Upper lobe of right lung (tissue), 1 donor: Measurements from ENCODE around the gene SLC1A2. TPM values are rescaled to one million over a fixed set of nuclear protein-coding genes. Genes with fewer than 3 reads are reported as not detected.
A peak's percentile ranks its signal among the peaks of the same experiment; 100 is the strongest.

Experiments
- ATAC-seq: fragments of 200-7000 bp; cut with Tn5 transposase; one replicate; pipeline ENCODE4 v1.9.1; 2020; ENCODE audit warnings: mild to moderate bottlenecking, moderate library complexity
- DNase-seq: peaks from one replicate; pipeline ENCODE4 v3.0.0-alpha.2; 2020
- H3K27ac ChIP-seq: fragments of 200-600 bp; one replicate; pipeline ENCODE4 v1.8.0; 2022
- H3K27me3 ChIP-seq: fragments of 200-600 bp; one replicate; pipeline ENCODE4 v1.8.0; 2022; ENCODE audit warnings: mild to moderate bottlenecking
- H3K36me3 ChIP-seq: fragments of 200-600 bp; one replicate; pipeline ENCODE4 v1.8.0; 2022
- H3K4me1 ChIP-seq: fragments of 200-600 bp; one replicate; pipeline ENCODE4 v1.8.0; 2022
- H3K4me3 ChIP-seq: fragments of 200-600 bp; one replicate; pipeline ENCODE4 v1.8.0; 2022; ENCODE audit warnings: mild to moderate bottlenecking
- H3K9me3 ChIP-seq: fragments of 200-600 bp; one replicate; pipeline ENCODE4 v1.8.0; 2022
- CTCF ChIP-seq: fragments of 200-600 bp; IDR thresholded peaks from one replicate; pipeline ENCODE4 v1.8.0; 2022; ENCODE audit warnings: antibody characterized with exemption
- intact Hi-C: fragments of 100-400 bp; cut with DNase I; formaldehyde crosslinking; loops from one replicate; pipeline ENCODE4 v1.11.0; 2022
- total RNA-seq: library from RNA; stranded (reverse); fragmentation: NEBNext Ultra II Directional; extraction: Animal tissue kit (Norgen Biotek cat#: 25700); gene quantifications from one replicate; pipeline ENCODE4 v1.2.1, GENCODE V29; 2021
- donor health status: DM: no; HTN: yes; CAD: no; lungs with severe emphysema.

Gene SLC1A2
- total RNA-seq, 1 donor from 2014 or later = 2.5 TPM

GRCh38 chr11:35223991-35224390, 195.4 kb downstream of the SLC1A2 start:
- no peak overlapping the region for H3K4me3 ChIP-seq
- H3K9me3 ChIP-seq = no peaks in the 10 kb centered on the region
- no peak for TF ChIP-seq CTCF
- peak overlapping the region; percentile 25 for H3K27ac ChIP-seq
- DNase-seq = no peak
- ATAC-seq = no peak
- no peaks in the 10 kb centered on the region for H3K27me3 ChIP-seq
- H3K36me3 ChIP-seq = peaks cover 66% of the 10 kb centered on the region
- no peaks in the 10 kb centered on the region for H3K4me1 ChIP-seq
- intact Hi-C loops = no loop called here

DNA sequence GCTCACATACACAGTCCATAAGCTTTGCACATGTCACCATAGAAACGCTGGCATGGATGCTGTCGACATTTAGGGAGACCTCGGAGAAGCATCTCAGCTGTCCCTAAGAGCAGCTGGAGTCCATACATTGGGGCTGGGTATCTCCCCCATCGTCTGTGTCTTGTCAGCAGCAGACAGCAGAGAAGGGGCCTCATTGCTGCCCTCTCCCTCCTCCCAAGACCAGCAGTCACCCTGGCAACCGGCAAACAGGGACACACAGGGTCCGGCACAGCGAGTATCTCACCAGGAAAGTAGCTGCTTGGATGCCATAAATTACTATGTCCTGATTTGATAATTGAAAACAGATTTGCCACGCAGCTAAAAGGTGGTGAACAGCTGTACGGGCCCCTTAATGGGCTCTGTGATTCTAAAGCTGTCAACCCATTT, 196.0 kb downstream of the SLC1A2 start:
- no peak for ATAC-seq

DNA sequence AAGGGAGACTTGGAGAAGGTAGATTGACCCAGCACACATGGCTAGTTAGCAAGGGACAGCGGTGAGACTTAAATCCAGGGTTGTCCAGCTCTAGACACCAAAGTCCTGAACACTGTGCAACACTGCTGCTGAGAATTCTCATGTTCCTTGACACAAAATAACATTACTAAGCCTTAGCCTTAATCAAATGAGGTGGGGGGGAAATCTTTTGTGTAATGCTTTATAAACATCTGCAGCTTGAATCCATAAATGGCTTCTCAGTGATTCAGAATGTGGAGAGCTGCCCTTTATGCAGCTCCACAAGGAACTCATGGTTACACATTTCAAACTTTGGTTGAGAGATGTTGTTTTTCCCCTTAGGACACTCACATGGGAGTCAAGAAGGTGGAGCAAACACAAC, 200.4 kb downstream of the SLC1A2 start:
- DNase-seq (no peak), ATAC-seq (no peak)
- H3K4me1 ChIP-seq = no peaks in the 10 kb centered on the region
- H3K4me3 ChIP-seq = no peak overlapping the region
- no peak overlapping the region for H3K27ac ChIP-seq
- H3K36me3 ChIP-seq = peaks cover 85% of the 10 kb centered on the region
- TF ChIP-seq CTCF = no peak
- no peaks in the 10 kb centered on the region for H3K27me3 ChIP-seq
- intact Hi-C loops = no loop called here
- H3K9me3 ChIP-seq = no peaks in the 10 kb centered on the region

More for the DNA sequence above, 196.0 kb downstream of the SLC1A2 start:
- Histone ChIP-seq H3K4me1 (no peaks in the 10 kb centered on the region), H3K9me3 (no peaks in the 10 kb centered on the region), H3K27ac (peak overlapping the region; percentile 25), H3K4me3 (no peak overlapping the region), H3K36me3 (peaks cover 68% of the 10 kb centered on the region), H3K27me3 (no peaks in the 10 kb centered on the region)
- TF ChIP-seq CTCF = no peak
- intact Hi-C loops = no loop called here
- no peak for DNase-seq

DNA sequence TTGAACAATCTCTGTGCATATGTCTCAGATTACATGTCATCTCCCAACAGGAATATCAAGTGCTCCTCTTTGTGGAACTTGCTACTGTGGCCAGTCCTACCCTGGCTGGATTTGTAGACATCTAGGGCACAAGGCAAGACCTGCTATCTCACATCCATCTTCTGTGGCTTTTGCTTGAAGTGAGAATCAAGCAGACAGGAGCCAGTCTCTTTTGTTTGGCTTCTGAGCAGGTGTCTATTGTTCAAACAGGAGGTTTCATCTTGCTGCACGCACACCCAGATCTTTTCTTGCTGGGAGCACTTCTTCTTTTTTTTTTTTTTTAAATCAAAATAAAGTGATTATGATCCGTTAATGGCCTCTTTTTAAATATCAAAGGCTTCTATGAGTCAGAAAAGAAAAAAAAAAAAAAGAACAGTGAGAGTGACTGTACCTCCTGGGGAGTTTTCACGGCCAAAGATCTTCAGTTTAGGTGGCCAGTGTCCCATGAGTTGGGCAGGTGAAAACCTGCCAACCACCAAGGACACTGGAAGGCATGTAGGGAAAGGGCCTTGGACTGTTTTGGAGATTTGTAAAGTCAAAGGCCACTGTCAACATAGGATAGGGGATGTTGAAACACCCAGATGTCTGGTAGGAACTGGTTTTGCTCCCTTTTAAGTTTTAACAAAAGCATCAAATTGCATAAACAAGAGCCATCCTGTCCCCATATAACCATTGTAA, 202.2 kb downstream of the SLC1A2 start:
- no peaks in the 10 kb centered on the region for H3K27me3 ChIP-seq
- no peak for TF ChIP-seq CTCF
- ATAC-seq (no peak), DNase-seq (no peak)
- H3K27ac ChIP-seq = no peak overlapping the region
- peaks cover 69% of the 10 kb centered on the region for H3K36me3 ChIP-seq
- H3K9me3 ChIP-seq = no peaks in the 10 kb centered on the region
- H3K4me3 ChIP-seq = no peak overlapping the region
- intact Hi-C loops = no loop called here
- peaks cover 8% of the 10 kb centered on the region for H3K4me1 ChIP-seq

- no peaks in the 10 kb centered on the region for H3K27me3 ChIP-seq
- H3K9me3 ChIP-seq = no peaks in the 10 kb centered on the region
- H3K4me3 ChIP-seq = no peak overlapping the region
- intact Hi-C loops = no loop called here
- peaks cover 8% of the 10 kb centered on the region for H3K4me1 ChIP-seq
- H3K27ac ChIP-seq = no peak overlapping the region
- ATAC-seq (no peak), DNase-seq (no peak)
- no peak for TF ChIP-seq CTCF
- H3K36me3 ChIP-seq = peaks cover 63% of the 10 kb centered on the region
Measured at GRCh38 chr11:35215945-35216344, 203.4 kb downstream of the SLC1A2 start.
